Measurements from ENCODE around the gene TMEM236. TPM values are rescaled to one million over a fixed set of nuclear protein-coding genes. Genes with fewer than 3 reads are reported as not detected.

The TMEM236 gene
- total and polyA plus RNA-seq, 2 of the 4 experiments (the other 2 are of a cell fraction), result not detected

- H3K4ac ChIP-seq (ENCODE audit: low read depth, low read length), result no peak overlapping the region
- ChIA-PET POLR2A (ENCODE audit: unreplicated experiment) (no interaction called here), CTCF (interaction anchor here (0.6 kb wide), 1 partner anchor 72 kb away, joined by 4 read pairs; no protein-coding TSS in a partner anchor)
- H3K9ac ChIP-seq (ENCODE audit: low read depth, low read length), result no peak overlapping the region
- H3K18ac ChIP-seq (ENCODE audit: low read depth, low read length), result no peak overlapping the region
- H2BK20ac ChIP-seq (ENCODE audit: low read depth, low read length), result peak overlapping the region; percentile 86
- no peak for DNase-seq
- H2BK120ac ChIP-seq (ENCODE audit: low read depth, low read length), result peak overlapping the region; percentile 58
- in situ Hi-C loops (cut with MboI; ENCODE audit: low sequenced_read_pairs), result no loop called here
- no peaks in the 10 kb centered on the region for H3K36me3 ChIP-seq (ENCODE audit: control insufficient read depth, insufficient read depth, low read length)
- TF ChIP-seq MAZ (IDR thresholded peaks at IDR 0.05; ENCODE audit: borderline replicate concordance, low read depth, low read length) (no peak), FOS (IDR thresholded peaks at IDR 0.05; ENCODE audit: low read depth, low read length) (no peak), BHLHE40 (IDR thresholded peaks at IDR 0.05; ENCODE audit: low read depth, low read length) (no peak), RFX5 (IDR thresholded peaks at IDR 0.05; ENCODE audit: low read depth, low read length) (no peak), SMC3 (IDR thresholded peaks at IDR 0.05; ENCODE audit: low read depth, low read length) (no peak), MAFK (IDR thresholded peaks at IDR 0.05; ENCODE audit: low read depth, low read length) (no peak), POLR2A (IDR thresholded peaks at IDR 0.05; ENCODE audit: low read depth, low read length) (no peak), NFE2L2 (IDR thresholded peaks at IDR 0.05; ENCODE audit: low read depth, low read length) (no peak), USF2 (IDR thresholded peaks at IDR 0.05; ENCODE audit: low read depth, low read length) (no peak), ELK1 (IDR thresholded peaks at IDR 0.05; ENCODE audit: borderline replicate concordance, low read depth, low read length) (no peak), RCOR1 (IDR thresholded peaks at IDR 0.05; ENCODE audit: insufficient replicate concordance, low read length) (no peak), CEBPB (IDR thresholded peaks at IDR 0.05; ENCODE audit: low read depth, low read length) (no peak), MXI1 (IDR thresholded peaks at IDR 0.05; ENCODE audit: borderline replicate concordance, low read depth, low read length) (no peak), RAD21 (IDR thresholded peaks at IDR 0.05; ENCODE audit: low read length) (no peak), CHD1 (IDR thresholded peaks at IDR 0.05; ENCODE audit: low read depth, low read length) (no peak)
- TF ChIP-seq, protein P1, sequence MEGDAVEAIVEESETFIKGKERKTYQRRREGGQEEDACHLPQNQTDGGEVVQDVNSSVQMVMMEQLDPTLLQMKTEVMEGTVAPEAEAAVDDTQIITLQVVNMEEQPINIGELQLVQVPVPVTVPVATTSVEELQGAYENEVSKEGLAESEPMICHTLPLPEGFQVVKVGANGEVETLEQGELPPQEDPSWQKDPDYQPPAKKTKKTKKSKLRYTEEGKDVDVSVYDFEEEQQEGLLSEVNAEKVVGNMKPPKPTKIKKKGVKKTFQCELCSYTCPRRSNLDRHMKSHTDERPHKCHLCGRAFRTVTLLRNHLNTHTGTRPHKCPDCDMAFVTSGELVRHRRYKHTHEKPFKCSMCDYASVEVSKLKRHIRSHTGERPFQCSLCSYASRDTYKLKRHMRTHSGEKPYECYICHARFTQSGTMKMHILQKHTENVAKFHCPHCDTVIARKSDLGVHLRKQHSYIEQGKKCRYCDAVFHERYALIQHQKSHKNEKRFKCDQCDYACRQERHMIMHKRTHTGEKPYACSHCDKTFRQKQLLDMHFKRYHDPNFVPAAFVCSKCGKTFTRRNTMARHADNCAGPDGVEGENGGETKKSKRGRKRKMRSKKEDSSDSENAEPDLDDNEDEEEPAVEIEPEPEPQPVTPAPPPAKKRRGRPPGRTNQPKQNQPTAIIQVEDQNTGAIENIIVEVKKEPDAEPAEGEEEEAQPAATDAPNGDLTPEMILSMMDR (conservative IDR thresholded peaks at IDR 0.05; ENCODE audit: low read depth, low read length), result no peak
- H3K4me3 ChIP-seq (ENCODE audit: insufficient read depth, low read depth, low read length), result no peak overlapping the region
- 92% methylated on average over 2 of the region's 2 CpGs; no CpG with 5 or more reads in 1 of the 2 experiments for WGBS, 2 experiments (ENCODE audit: extremely low coverage in 2 of 2, insufficient read length in 1 of 2)
- peak overlapping the region; percentile 20; the same call in 1 of the 2 replicates for H2AK5ac ChIP-seq (ENCODE audit: low read depth, low read length)
- no peak overlapping the region for H3K56ac ChIP-seq (ENCODE audit: extremely low read depth, insufficient read depth, low read length)
- dilution Hi-C loops (cut with HindIII; ENCODE audit: low sequenced_read_pairs, unreplicated experiment), result no loop called here
- H4K20me1 ChIP-seq (ENCODE audit: insufficient read depth, low read length), result no peaks in the 10 kb centered on the region
- H3K4me2 ChIP-seq (ENCODE audit: low read depth, low read length), result no peak overlapping the region
- H3K23ac ChIP-seq (ENCODE audit: low read depth, low read length), result no peak overlapping the region
- no peak overlapping the region for H2BK5ac ChIP-seq (ENCODE audit: low read depth, low read length, poor library complexity, severe bottlenecking)
- H2AK9ac ChIP-seq (replicated peaks; ENCODE audit: low read depth, low read length, poor library complexity), result no peak overlapping the region
- no peak overlapping the region for H4K5ac ChIP-seq (ENCODE audit: low read depth, low read length)
- peak overlapping the region; percentile 88; the same call in 2 of the 3 replicates for H2BK15ac ChIP-seq (ENCODE audit: low read depth, low read length)
- no peak overlapping the region for H4K91ac ChIP-seq (ENCODE audit: insufficient read depth, low read depth, low read length)
- no peak overlapping the region for H3K27ac ChIP-seq (ENCODE audit: insufficient read depth, low read length)
- H3K79me1 ChIP-seq (ENCODE audit: low read depth in 1 of 2, low read length in 2 of 2), result no peaks in the 10 kb centered on the region
- no peaks in the 10 kb centered on the region for H3K27me3 ChIP-seq (ENCODE audit: control insufficient read depth, insufficient read depth, low read length)
- peaks cover 14% of the 10 kb centered on the region for H3K9me1 ChIP-seq (ENCODE audit: insufficient read depth, low read length)
- H4K8ac ChIP-seq (ENCODE audit: low read depth in 2 of 2, low read length in 2 of 2), result no peak overlapping the region
- peaks cover 4% of the 10 kb centered on the region for H3K4me1 ChIP-seq (ENCODE audit: control insufficient read depth, insufficient read depth, low read length)
- H3K9me3 ChIP-seq (ENCODE audit: control insufficient read depth, insufficient read depth, low read length), result no peaks in the 10 kb centered on the region
- no TSS peak for BruUV-seq (replicated peaks)
- no peak overlapping the region for H2AFZ ChIP-seq (replicated peaks; ENCODE audit: low read length, poor library complexity)
- intact Hi-C loops (cut with micrococcal nuclease), result no loop called here
- ATAC-seq (ENCODE audit: low read depth), result no peak
- H3K14ac ChIP-seq (replicated peaks; ENCODE audit: low read depth, low read length), result peak overlapping the region; percentile 57; the same call in 1 of the 2 replicates
Measured at GRCh38 chr10:17788646-17789045, 36.6 kb downstream of the TMEM236 start.
